Measurements from ENCODE around the gene TLE4.

DNA sequence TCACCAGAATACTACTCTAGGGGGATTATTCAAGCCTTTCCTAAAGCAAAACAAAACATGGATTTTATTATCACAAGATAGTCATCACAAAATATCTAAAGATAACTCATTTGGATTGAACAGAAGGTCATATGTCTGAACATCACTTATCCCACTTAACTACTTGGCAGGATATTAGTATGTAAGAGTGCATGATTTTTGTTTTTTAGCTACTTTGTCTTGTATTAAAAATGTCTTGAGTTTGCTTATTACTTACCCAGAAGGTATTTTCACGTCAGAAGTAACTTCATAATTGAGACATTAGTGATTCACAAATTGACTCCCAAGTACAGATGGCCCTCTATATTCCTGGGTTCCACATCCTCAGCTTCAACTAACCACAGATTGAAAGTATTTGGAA is 113.8 kb downstream of the TLE4 start:
- TF ChIP-seq, protein P1, sequence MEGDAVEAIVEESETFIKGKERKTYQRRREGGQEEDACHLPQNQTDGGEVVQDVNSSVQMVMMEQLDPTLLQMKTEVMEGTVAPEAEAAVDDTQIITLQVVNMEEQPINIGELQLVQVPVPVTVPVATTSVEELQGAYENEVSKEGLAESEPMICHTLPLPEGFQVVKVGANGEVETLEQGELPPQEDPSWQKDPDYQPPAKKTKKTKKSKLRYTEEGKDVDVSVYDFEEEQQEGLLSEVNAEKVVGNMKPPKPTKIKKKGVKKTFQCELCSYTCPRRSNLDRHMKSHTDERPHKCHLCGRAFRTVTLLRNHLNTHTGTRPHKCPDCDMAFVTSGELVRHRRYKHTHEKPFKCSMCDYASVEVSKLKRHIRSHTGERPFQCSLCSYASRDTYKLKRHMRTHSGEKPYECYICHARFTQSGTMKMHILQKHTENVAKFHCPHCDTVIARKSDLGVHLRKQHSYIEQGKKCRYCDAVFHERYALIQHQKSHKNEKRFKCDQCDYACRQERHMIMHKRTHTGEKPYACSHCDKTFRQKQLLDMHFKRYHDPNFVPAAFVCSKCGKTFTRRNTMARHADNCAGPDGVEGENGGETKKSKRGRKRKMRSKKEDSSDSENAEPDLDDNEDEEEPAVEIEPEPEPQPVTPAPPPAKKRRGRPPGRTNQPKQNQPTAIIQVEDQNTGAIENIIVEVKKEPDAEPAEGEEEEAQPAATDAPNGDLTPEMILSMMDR (conservative IDR thresholded peaks at IDR 0.05; ENCODE audit: low read depth in 2 of 2), result no peak
- TF ChIP-seq EZH2phosphoT487 (IDR thresholded peaks at IDR 0.05; ENCODE audit: unreplicated experiment) (no peak), JUNB (IDR thresholded peaks at IDR 0.05; ENCODE audit: unreplicated experiment) (no peak)

Measured in GM23338 (cell line).